Measurements from ENCODE around the gene ATG101.

- TF ChIP-seq EZH2 (IDR thresholded peaks at IDR 0.05; ENCODE audit: insufficient read depth, poor library complexity, severe bottlenecking) (no peak), EZH2phosphoT487 (IDR thresholded peaks at IDR 0.05; ENCODE audit: insufficient read depth, low read depth) (no peak)
These were observed 11.5 kb downstream of the ATG101 start for GRCh38 chr12:52081263-52081733.

All from GM23248 (cell line).